ENCODE data around the gene ZNF474.
A peak's percentile ranks its signal among the peaks of the same experiment; 100 is the strongest.
"Not testable (repeated sequence)": the region's sequence is repeated elsewhere in the genome, so short reads cannot be mapped to it uniquely, and the experiment has no call there.

The ZNF474 gene

DNA sequence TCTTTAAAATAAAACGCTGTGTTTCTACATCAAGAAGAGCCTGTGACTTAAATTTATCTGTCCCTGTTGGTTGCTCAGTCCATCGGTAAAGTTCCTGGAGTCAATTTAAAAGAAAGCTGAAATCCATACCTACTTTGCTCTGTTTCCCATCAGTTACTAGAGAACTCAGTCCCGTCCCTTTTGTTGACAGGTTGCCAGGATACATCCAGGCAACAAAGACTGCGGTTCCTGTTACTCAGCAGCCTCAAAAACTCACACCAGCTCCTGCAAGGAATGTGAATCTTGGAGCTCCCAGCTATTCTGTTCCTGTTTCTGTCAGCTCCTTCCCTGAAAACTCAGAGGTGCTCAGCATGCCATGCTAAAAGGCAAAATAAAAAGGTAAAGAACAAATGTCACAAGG is at the start of gene ZNF474:
Gene ZNF474 (plus strand): TSS at position 241 of the 400 bp plus-strand sequence. CDS start 22,445 bp downstream, outside the sequence.
- no peak for DNase-seq (ENCODE audit: low spot score)

DNA sequence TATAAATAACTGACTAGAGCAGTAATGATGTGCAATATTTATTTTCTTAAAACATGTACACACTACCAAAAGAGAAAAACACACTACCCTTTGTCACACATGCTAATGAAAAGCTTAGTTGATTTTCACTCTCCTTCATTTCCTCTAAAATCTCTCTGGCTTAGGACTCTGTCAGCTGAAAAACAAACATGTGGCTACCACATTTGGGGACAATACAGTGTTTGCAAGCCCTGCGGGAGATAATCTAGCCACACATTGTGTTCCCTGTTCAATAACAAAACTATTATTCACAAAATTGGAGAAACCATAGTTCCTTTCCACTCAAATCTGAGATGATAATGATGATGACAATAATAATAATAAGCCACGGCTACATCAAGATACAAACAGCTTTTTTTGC is 47.8 kb upstream of the ZNF474 start:
- no peak for DNase-seq (ENCODE audit: low spot score)

GRCh38 chr5:122083535-122083934 is 45.8 kb upstream of the ZNF474 start:
- DNase-seq (ENCODE audit: low spot score) = no peak

- DNase-seq (ENCODE audit: low spot score) = no peak
These were observed 44.3 kb upstream of the ZNF474 start for GRCh38 chr5:122085041-122085440.

DNA sequence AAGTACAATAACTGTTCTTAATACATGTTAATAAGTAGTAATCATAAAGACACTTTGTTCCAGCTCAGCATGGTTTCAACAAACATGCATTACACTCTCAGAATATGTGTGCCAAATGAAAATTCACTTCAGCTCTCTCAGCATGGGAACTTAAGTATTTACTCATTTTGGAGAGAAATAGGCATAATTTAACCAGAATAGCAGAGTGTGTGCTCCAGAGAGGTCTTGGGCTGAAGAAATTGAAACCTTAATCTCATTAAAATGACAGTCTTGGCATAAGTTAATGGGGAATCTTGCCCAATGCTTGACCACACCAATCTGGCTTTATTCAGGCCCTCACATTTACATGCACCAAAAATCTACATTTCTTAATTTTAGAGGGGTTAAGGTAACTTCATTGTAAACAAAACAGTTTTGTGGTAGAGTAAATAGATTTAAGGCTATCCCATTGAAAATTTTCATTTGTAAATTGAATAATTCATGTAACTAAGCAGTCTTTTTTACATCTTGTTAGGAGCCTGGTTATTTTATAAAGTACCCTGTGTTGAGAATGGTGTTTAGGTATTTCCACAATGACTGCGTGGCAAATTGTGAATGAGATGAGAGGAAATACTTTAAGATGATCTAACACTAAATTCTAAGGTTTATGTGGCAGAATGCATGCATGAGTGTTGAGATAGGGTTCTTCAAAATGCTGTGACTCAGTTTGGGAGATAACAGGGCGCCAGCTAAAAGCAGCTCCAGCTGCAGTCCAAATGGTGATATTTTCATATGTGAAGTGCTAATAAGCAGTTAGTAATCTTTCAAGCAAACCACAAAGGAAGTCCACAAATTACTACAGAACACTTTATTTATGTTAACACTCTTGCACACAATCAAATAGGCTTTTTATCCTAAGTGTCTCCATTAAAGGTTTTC is 40.0 kb upstream of the ZNF474 start:
- peak; percentile 44 for DNase-seq (ENCODE audit: low spot score)

DNA sequence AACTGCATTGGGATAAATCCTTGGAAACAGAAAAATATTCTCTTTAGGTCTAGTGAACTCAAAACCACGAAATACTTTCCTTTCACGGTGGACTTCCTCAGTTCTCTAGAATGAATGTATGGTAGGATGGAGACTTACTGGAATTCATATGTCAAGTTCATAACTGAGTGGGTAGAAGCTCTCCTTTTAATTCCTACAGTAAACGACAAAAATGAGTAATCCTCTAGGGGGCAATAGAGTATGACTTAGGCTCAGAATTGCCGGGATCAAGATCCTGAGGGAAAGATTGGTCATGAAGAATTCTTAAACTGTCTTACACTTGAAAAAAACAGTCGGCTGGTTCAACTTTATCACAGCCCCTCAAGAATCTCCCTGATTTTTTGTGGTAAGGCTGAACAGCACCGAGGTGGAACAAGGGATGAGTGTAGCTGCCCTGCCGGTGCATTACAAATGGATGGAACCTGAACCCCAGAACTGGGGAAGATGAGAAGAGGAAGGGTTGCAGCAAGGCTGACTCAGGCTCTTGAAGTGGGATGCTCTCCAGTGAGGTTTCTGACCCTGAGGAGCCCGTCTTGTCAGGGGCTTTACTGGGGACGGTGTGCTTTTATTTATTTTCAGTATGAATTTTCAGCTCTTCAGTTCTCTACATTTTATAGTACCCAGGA is 37.3 kb upstream of the ZNF474 start:
- peak; percentile 27 for DNase-seq (ENCODE audit: low spot score)

GRCh38 chr5:122093415-122094180 is 35.7 kb upstream of the ZNF474 start:
- DNase-seq (ENCODE audit: low spot score) = no peak

DNA sequence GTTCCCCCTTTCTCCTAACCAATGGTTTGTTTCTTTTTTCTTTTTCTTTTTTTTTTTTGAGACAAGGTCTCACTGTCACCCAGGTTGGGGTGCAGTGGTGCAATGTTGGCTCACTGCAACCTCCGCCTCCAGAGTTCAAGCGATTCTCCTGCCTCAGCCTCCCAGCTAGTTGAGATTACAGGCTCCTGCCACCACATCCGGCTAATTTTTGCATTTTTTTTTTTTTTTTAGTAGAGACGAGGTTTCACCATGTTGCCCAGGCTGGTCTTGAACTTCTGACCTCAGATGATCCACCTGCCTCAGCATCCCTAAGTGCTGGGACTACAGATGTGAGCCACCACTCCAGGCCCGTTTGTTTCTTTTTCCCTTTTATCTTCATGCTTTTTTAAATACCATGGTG is 35.1 kb upstream of the ZNF474 start:
- DNase-seq (ENCODE audit: low spot score) = not testable (repeated sequence)

DNA sequence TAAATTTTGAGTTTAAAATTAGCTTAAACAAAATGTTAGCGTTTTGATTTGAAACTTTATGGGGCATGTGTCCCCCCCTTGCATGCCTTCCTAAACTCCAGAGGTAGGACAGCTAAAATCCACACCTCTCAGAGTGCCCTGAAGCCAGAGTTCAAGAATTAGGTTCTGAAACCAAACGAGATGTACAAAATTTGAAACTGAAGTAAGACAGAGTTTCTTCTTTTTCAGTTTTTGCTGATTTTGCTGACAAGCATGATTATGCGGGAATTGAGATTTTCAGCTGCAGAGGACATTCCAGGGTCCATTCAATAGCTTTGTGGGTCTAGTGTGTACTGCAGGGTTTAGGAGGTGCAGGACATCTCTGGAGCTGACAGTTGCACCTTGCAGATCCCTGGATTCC is 34.2 kb upstream of the ZNF474 start:
- DNase-seq (ENCODE audit: low spot score) = no peak

DNA sequence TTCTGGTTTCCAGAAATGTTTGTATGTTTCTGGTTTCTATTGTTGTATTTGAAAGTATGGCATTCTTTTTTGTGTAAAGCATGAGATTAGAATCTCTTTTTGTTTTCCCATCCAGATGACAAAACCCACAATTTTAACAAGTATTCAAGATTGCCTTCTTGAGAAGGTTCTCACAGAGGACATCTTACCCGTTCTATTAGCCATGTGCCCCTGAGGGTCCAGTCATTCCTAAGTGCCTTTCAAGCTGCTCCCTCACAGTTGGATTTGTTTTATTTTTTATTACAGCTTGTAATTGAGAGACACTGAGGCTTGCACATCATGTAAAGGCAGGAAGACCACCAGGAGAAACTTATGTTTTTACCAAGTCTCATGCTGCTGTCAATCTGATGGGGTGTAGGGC is 32.0 kb upstream of the ZNF474 start:
- DNase-seq (ENCODE audit: low spot score) = no peak

DNA sequence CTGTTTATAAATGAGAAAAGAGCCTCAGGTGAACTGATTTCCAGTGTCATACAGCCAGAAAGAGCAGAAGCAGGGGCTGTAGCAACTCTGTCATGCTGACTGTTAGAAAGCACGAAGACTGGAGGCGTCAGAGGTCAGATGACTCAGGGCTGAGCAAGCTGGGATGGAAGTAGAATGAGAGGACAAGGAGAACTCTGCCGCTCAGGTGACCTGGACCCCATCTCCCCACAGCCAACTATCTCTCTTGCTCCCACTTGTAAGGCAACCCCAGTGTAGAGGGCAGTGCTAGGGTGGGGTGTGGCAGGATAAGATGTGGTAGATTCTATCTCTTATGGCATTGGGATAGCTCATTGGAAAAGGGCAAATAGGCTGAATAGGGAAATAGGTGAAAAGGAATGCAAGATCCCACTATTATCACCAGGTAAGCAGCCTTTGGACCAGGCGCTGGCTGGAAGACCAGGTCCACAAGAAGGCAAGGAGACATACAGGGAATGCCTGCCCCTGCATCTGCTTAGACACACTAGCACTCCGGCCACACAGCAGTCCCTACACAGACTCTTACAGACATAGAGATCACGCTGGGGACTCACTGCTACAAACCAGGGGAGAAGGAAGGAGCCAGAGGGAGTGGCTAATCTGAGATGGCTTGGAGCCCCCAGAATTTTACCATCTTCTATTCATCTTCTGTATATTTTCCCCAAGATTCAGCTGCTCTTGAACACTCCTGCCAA is 30.1 kb upstream of the ZNF474 start:
- DNase-seq (ENCODE audit: low spot score) = no peak

- peak; percentile 49 for DNase-seq (ENCODE audit: low spot score)
These were observed 27.6 kb upstream of the ZNF474 start for GRCh38 chr5:122101636-122102285.

GRCh38 chr5:122102825-122103224 is 26.5 kb upstream of the ZNF474 start:
- no peak for DNase-seq (ENCODE audit: low spot score)

GRCh38 chr5:122105909-122106308 is 23.4 kb upstream of the ZNF474 start:
- DNase-seq (ENCODE audit: low spot score) = no peak

DNA sequence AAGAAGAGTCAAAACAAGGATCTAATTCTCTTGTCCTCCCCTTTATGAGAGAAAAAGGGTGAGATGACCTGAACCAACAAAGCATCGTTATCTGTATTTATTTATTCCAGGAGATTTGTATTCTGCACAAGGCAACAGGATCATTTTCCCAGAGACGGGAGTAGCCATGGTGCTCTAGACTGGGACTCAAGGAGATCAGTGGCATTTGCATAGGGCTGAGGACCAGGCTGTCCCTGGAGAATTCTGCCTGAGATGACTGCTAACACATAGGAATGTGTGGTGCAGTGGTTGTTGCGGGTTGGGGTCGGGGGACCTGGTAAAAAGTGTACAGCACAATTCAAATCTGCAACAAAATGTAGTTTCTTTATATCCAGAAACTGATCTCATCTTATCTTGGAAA is 22.3 kb upstream of the ZNF474 start:
- no peak for DNase-seq (ENCODE audit: low spot score)

DNA sequence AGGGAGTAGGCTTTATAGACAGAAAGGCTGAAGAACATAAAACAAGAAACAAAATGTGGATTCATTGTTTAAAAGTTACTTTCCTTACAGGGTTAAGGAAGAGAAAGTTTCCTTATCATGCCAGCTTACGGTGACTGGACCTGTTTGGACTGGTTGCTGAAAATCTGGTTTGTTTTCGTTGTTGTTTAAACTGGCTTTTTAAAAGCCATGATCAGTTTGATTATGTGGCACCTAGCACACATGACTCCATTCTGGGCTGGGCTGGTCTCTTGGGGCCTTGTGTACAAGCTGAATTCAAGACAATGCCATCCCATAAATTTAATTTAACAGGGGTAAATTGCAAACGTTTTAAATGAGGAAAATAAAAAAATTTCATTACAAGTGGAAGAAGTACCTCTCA is 18.4 kb upstream of the ZNF474 start:
- no peak for DNase-seq (ENCODE audit: low spot score)

GRCh38 chr5:122111460-122111859 is 17.9 kb upstream of the ZNF474 start:
- DNase-seq (ENCODE audit: low spot score) = no peak

- DNase-seq (ENCODE audit: low spot score) = no peak
These were observed 17.3 kb upstream of the ZNF474 start for GRCh38 chr5:122112063-122112462.

GRCh38 chr5:122112733-122113558 is 16.4 kb upstream of the ZNF474 start:
- peak; percentile 80 for DNase-seq (ENCODE audit: low spot score)

DNA sequence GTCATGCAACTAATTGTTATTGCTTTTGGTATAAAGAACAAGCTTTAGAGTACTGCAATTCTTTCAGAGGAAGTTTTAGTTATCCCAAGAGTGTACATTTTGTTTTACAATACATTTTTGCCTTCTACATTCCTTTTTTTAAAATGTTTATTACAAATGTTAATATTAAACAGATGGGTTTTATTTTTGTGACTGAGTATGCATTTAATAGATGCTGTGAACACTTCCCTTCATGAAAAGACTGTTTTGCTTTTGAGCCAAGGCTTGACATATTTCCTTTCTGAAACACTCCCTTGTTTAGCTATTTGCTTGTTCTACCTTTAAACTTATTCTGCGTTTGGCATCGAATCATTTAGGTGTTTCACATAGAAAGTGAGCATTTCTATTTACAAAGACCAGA is 14.8 kb upstream of the ZNF474 start:
- DNase-seq (ENCODE audit: low spot score) = no peak

Measured in hematopoietic multipotent progenitor cell treated with erythropoietin and hydrocortisone succinate and interleukin-3 and kit ligand, for 15 days (in vitro differentiated cells).